Activated naive CD8-positive, alpha-beta T cell treated with anti-CD3 and anti-CD28 coated beads, Interleukin-2, amount 50 U/mL, for 24 hours (primary cell): ENCODE data around the gene LRP8.
A peak's percentile ranks its signal among the peaks of the same experiment; 100 is the strongest.

Source experiments
- ATAC-seq: fragments of 150-1000 bp; cut with Tn5 transposase; one replicate; pipeline ENCODE4 v1.10.0; 2021
- DNase-seq: peaks from one replicate; pipeline ENCODE4 v3.0.0; 2021
- H3K27ac Mint-ChIP-seq: one replicate; pipeline ENCODE4 v1.8.0; 2021; ENCODE audit warnings: mild to moderate bottlenecking, mixed read lengths
- H3K27me3 Mint-ChIP-seq: one replicate; pipeline ENCODE4 v1.8.0; 2021; ENCODE audit warnings: mixed read lengths
- H3K36me3 Mint-ChIP-seq: one replicate; pipeline ENCODE4 v1.8.0; 2021; ENCODE audit warnings: low read depth, mixed read lengths
- H3K4me1 Mint-ChIP-seq: one replicate; pipeline ENCODE4 v1.8.0; 2021; ENCODE audit warnings: mixed read lengths
- H3K4me3 Mint-ChIP-seq: one replicate; pipeline ENCODE4 v1.8.0; 2021; ENCODE audit warnings: mild to moderate bottlenecking, moderate library complexity, mixed read lengths
- H3K9me3 Mint-ChIP-seq: one replicate; pipeline ENCODE4 v1.8.0; 2021; ENCODE audit warnings: mixed read lengths

The LRP8 gene

GRCh38 chr1:53196485-53197290 is 131.2 kb downstream of the LRP8 start, which contains the start of gene CPT2:
Gene CPT2, plus strand, starts transcription at chr1:53196824. Its CDS starts 120 bp downstream, at chr1:53196944.
- H3K27ac Mint-ChIP-seq: peak within 1 kb of the TSS; percentile 95
- peaks cover 17% of the 10 kb centered on the region for H3K36me3 Mint-ChIP-seq
- no peaks in the 10 kb centered on the region for H3K27me3 Mint-ChIP-seq
- no peaks in the 10 kb centered on the region for H3K9me3 Mint-ChIP-seq
- peak within 1 kb of the TSS; percentile 99 for H3K4me3 Mint-ChIP-seq
- peak; percentile 99 for ATAC-seq
- peaks cover 27% of the 10 kb centered on the region for H3K4me1 Mint-ChIP-seq
- DNase-seq: peak; percentile 94

DNA sequence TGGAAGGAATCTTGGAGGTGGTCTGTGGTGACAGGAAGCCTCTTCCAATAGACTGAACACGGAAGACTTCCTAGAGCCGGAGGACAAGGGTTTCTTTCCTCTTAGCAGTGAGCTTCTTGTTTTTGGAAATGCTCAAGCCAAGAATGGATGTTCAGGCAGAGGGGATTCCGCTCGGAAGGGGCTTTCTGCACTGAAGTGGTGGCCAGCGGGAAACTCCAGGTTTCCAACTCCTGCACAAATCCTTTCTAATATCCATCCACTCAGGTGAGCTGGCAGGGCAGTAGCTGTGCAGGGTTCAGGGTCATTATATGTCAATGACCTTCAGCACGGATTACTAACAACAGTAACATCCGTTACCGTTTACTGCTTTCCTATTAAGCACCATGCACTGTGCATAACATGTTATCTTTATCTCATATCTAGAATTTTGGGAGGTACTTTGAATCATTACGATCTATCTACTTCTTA is 131.8 kb downstream of the LRP8 start:
- Mint-ChIP-seq H3K27me3 (no peaks in the 10 kb centered on the region), H3K4me1 (peaks cover 27% of the 10 kb centered on the region), H3K4me3 (peak overlapping the region; percentile 99), H3K27ac (peak overlapping the region; percentile 89), H3K36me3 (peaks cover 17% of the 10 kb centered on the region), H3K9me3 (no peaks in the 10 kb centered on the region)
- DNase-seq (no peak), ATAC-seq (peak; percentile 11)

- H3K9me3 Mint-ChIP-seq: no peaks in the 10 kb centered on the region
- H3K27me3 Mint-ChIP-seq: no peaks in the 10 kb centered on the region
- peaks cover 13% of the 10 kb centered on the region for H3K36me3 Mint-ChIP-seq
- ATAC-seq (no peak), DNase-seq (no peak)
- peak overlapping the region; percentile 43 for H3K4me3 Mint-ChIP-seq
- H3K4me1 Mint-ChIP-seq: peaks cover 27% of the 10 kb centered on the region
- peak overlapping the region; percentile 56 for H3K27ac Mint-ChIP-seq
Observed at GRCh38 chr1:53195246-53196016, 132.4 kb downstream of the LRP8 start.
